Purkinje cell (primary cell): ENCODE results near the gene DUSP19. TPM values are rescaled to one million over a fixed set of nuclear protein-coding genes. Genes with fewer than 3 reads are reported as not detected.

ENCODE experiments used
- polyA plus RNA-seq: library from polyadenylated mRNA; unstranded; fragments of >200 nt; fragmentation: Nextera tagmentation; gene quantifications from 2 replicates; pipeline ENCODE4 v1.2.1, GENCODE V29; 2014

Gene DUSP19, protein sequence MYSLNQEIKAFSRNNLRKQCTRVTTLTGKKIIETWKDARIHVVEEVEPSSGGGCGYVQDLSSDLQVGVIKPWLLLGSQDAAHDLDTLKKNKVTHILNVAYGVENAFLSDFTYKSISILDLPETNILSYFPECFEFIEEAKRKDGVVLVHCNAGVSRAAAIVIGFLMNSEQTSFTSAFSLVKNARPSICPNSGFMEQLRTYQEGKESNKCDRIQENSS
- polyA plus RNA-seq, result 4.4 and 4.7 TPM in 2 replicates

DNA sequence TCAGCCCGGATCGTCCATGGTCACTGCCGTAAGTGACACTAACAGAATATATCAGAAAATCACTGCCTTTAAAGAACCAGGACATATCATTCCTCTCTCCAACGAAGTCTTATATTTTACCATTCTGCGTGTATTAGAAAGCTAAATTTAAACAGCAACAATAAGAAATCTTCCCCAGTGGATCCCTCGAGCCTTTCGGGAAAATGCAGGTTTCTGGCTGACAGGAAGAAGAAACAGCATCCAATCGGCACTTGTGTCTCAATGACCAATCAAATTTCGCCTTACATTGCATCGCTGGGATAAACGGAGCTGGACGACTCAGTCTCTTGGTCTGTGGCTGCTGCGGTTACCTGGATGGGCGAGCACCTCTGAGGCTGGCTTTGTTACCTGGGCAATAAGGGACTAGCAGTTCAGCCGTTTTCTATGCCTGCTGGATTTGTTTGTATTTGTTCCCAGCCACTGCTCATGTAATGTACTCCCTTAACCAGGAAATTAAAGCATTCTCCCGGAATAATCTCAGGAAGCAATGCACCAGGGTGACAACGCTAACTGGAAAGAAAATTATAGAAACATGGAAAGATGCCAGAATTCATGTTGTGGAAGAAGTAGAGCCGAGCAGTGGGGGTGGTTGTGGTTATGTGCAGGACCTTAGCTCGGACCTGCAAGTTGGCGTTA lies at the start of gene DUSP19:
Gene DUSP19 (plus strand): TSS at position 284 of the 675 bp plus-strand sequence. CDS start 187 bp downstream, at position 471.

GRCh38 chr2:183038341-183039300 lies 39.9 kb upstream of the DUSP19 start, which contains the start of gene NCKAP1:
Gene NCKAP1, minus strand, starts transcription at chr2:183038457. Its CDS starts 358 bp downstream, at chr2:183038099.

GRCh38 chr2:183124222-183124956 lies 45.8 kb downstream of the DUSP19 start, which contains the start of gene NUP35:
Gene NUP35, plus strand, starts transcription at chr2:183124443. Its CDS starts 15 bp downstream, at chr2:183124458.

Other genes with a start within 250 kb of the DUSP19 start
- gene FRZB, start 212.1 kb upstream of the DUSP19 start, polyA plus RNA-seq, result 2.3 and 3.0 TPM in 2 replicates
- gene NCKAP1, start 40.3 kb upstream of the DUSP19 start, polyA plus RNA-seq, result 155 and 160 TPM in 2 replicates
- 25.0 and 34.2 TPM in 2 replicates for gene NUP35, start 45.7 kb downstream of the DUSP19 start, polyA plus RNA-seq